ENCODE results near the gene MBLAC1. TPM values are rescaled to one million over a fixed set of nuclear protein-coding genes. Genes with fewer than 3 reads are reported as not detected.

MBLAC1 gene
- total and polyA plus RNA-seq, 10 of the 15 experiments (the other 5 are each of a cell fraction or from before 2014, with no cell fraction given) = 0.24 to 3.2 (median 1.8) TPM; not detected in 1

GRCh38 chr7:100158229-100159098, 31.7 kb downstream of the MBLAC1 start, which contains the start of gene TRAPPC14 (continued):
- peak; percentile 57; the same call in 1 of the 2 replicates for TF ChIP-seq ZNF687 (IDR thresholded peaks at IDR 0.05)
- TF ChIP-seq ZNF24 (IDR thresholded peaks at IDR 0.05) = no peak
- peak; percentile 55; the same call in 1 of the 2 replicates for TF ChIP-seq RB1 (IDR thresholded peaks at IDR 0.05; ENCODE audit: borderline replicate concordance)
- TF ChIP-seq SRF (IDR thresholded peaks at IDR 0.05; ENCODE audit: low read depth in 2 of 2, low read length in 2 of 2) = 0 out of 4 replicates have a peak, but pooled peaks of 1 of the 2 experiments have one; percentile 19
- TF ChIP-seq TCF3 (IDR thresholded peaks at IDR 0.05; ENCODE audit: borderline replicate concordance, insufficient read depth, low read depth, low read length) = no peak
- peak; percentile 18 for TF ChIP-seq SIX5 (IDR thresholded peaks at IDR 0.05; ENCODE audit: low read depth, low read length, severe bottlenecking)
- TF ChIP-seq TAF1 (IDR thresholded peaks at IDR 0.05; ENCODE audit: borderline replicate concordance, low read depth, low read length) = peak; percentile 66; the same call in 1 of the 2 replicates
- peak; percentile 57 for TF ChIP-seq HDAC6 (IDR thresholded peaks at IDR 0.05; ENCODE audit: unreplicated experiment)
- no peak for TF ChIP-seq CHD1 (IDR thresholded peaks at IDR 0.05; ENCODE audit: low read depth, low read length)
- TF ChIP-seq EGR1 (IDR thresholded peaks at IDR 0.05; ENCODE audit: borderline replicate concordance in 1 of 2, low read depth in 2 of 2, low read length in 2 of 2) = peak in 1 of 2 experiments; percentile 76; a peak in 1 of 3 replicates
- TF ChIP-seq E4F1 (IDR thresholded peaks at IDR 0.05; ENCODE audit: borderline replicate concordance, partially characterized antibody) = peak; percentile 34
- no peak for TF ChIP-seq ZNF207 (IDR thresholded peaks at IDR 0.05; ENCODE audit: borderline replicate concordance)
- TF ChIP-seq POU2F2 (IDR thresholded peaks at IDR 0.05; ENCODE audit: borderline replicate concordance, low read depth, low read length) = 0 out of 3 replicates have a peak, but pooled peaks have one; percentile 28
- peak in 1 of 2 experiments; percentile 17; a peak in 1 of 4 replicates for TF ChIP-seq IKZF2 (IDR thresholded peaks at IDR 0.05)
- no peak for TF ChIP-seq SMARCA5 (IDR thresholded peaks at IDR 0.05)
- no peak for TF ChIP-seq MAX (IDR thresholded peaks at IDR 0.05; ENCODE audit: low read depth, low read length)
- peak; percentile 49 for TF ChIP-seq RUNX3 (IDR thresholded peaks at IDR 0.05; ENCODE audit: low read length)
- TF ChIP-seq ESRRA (IDR thresholded peaks at IDR 0.05; ENCODE audit: low read length) = no peak
- peak; percentile 34 for TF ChIP-seq ELK1 (IDR thresholded peaks at IDR 0.05; ENCODE audit: low read depth, low read length)
- TF ChIP-seq USF1 (IDR thresholded peaks at IDR 0.05; ENCODE audit: borderline replicate concordance, extremely low read length, insufficient read depth, low read depth, low read length) = no peak

Measured in GM12878 (cell line).